ENCODE measurements around the gene ZFAND2B. TPM values are rescaled to one million over a fixed set of nuclear protein-coding genes. Genes with fewer than 3 reads are reported as not detected.

ZFAND2B gene
- total RNA-seq (38.7 and 58.1 TPM in 2 replicates), polyA plus RNA-seq (55.1 and 65.4 TPM in 2 replicates)

DNA sequence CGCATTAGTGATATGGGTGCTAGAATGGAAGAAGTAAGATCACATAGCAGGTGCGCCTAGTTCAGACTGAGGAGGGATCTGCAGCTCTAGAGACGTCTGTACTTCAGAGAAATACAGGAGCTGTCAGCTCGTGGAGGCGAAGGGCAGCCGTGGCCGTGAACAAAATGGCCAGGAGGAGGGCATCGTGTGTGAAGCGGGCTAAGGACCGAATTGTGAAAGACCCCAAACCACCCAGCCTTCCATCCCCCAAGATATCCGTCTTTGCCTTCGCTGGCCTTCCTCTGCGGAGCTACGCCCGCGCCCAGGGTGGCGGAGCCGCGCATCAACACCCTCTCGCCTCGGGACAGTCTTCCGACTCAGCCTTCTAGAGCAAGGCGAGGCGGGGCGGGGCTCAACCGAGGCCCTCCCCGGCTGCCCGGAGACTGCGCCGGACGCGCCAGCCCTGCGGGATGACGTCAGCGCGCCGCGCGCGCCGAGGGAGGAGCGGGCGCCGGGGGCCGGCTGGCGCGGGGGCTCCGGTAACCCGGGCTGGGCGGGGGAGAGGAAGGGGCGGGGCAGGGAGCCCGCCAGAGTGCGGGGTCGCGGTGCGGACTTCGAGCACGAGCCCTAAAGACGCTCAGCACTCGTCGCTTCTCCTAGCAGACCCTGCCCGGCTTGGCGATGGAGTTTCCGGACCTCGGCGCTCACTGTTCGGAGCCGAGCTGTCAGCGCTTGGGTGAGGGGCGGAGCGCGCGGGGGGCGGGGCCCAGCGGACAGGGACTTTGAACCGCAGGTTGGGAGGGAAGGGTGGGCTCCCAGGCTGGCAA, at the start of gene ZFAND2B:
Gene ZFAND2B (plus strand): TSS at position 455 of the 806 bp plus-strand sequence. CDS start 206 bp downstream, at position 661.
- H3K27ac ChIP-seq: peak within 1 kb of the TSS; percentile 98
- H3K9me3 ChIP-seq (ENCODE audit: low read depth): no peaks in the 10 kb centered on the region
- H3K4me3 ChIP-seq: peak within 1 kb of the TSS; percentile 69
- peaks cover 20% of the 10 kb centered on the region for H3K4me1 ChIP-seq (ENCODE audit: insufficient read depth)
- TF ChIP-seq, protein P1, sequence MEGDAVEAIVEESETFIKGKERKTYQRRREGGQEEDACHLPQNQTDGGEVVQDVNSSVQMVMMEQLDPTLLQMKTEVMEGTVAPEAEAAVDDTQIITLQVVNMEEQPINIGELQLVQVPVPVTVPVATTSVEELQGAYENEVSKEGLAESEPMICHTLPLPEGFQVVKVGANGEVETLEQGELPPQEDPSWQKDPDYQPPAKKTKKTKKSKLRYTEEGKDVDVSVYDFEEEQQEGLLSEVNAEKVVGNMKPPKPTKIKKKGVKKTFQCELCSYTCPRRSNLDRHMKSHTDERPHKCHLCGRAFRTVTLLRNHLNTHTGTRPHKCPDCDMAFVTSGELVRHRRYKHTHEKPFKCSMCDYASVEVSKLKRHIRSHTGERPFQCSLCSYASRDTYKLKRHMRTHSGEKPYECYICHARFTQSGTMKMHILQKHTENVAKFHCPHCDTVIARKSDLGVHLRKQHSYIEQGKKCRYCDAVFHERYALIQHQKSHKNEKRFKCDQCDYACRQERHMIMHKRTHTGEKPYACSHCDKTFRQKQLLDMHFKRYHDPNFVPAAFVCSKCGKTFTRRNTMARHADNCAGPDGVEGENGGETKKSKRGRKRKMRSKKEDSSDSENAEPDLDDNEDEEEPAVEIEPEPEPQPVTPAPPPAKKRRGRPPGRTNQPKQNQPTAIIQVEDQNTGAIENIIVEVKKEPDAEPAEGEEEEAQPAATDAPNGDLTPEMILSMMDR (IDR thresholded peaks at IDR 0.05; ENCODE audit: poor library complexity): peak; percentile 7
- no peak for TF ChIP-seq EZH2phosphoT487 (IDR thresholded peaks at IDR 0.05; ENCODE audit: low read depth, severe bottlenecking, unreplicated experiment)
- peak within 1 kb of the TSS; percentile 82 for H3K4me2 ChIP-seq
- no peaks in the 10 kb centered on the region for H3K9me2 ChIP-seq (replicated peaks; ENCODE audit: insufficient read depth)
- peaks cover 3% of the 10 kb centered on the region for H4K20me1 ChIP-seq (ENCODE audit: insufficient read depth, poor library complexity, severe bottlenecking)
- peak; percentile 99 for DNase-seq (ENCODE audit: low spot score)
- peak within 1 kb of the TSS; percentile 92 for H2AFZ ChIP-seq
- no peaks in the 10 kb centered on the region for H3K36me3 ChIP-seq (replicated peaks; ENCODE audit: insufficient read depth, low read depth)
- peaks cover 6% of the 10 kb centered on the region for H3K79me2 ChIP-seq
- no peaks in the 10 kb centered on the region for H3K27me3 ChIP-seq
- under 1% methylated on average over 39 of the region's 76 CpGs for WGBS (ENCODE audit: low lambda C conversion rate, missing lambda C conversion rate)

GRCh38 chr2:219157396-219157795, 49.2 kb upstream of the ZFAND2B start:
- TF ChIP-seq EZH2 (IDR thresholded peaks at IDR 0.05; ENCODE audit: borderline replicate concordance) (no peak), EZH2phosphoT487 (IDR thresholded peaks at IDR 0.05; ENCODE audit: low read depth, severe bottlenecking, unreplicated experiment) (no peak)
- TF ChIP-seq, protein P1 (IDR thresholded peaks at IDR 0.05; ENCODE audit: poor library complexity): no peak
- H3K36me3 ChIP-seq (replicated peaks; ENCODE audit: insufficient read depth, low read depth): no peaks in the 10 kb centered on the region
- H2AFZ ChIP-seq: no peak overlapping the region
- H3K27me3 ChIP-seq: no peaks in the 10 kb centered on the region
- no peaks in the 10 kb centered on the region for H4K20me1 ChIP-seq (ENCODE audit: insufficient read depth, poor library complexity, severe bottlenecking)
- peaks cover 10% of the 10 kb centered on the region for H3K79me2 ChIP-seq
- no peak for DNase-seq (ENCODE audit: low spot score)
- 81% methylated on average over 8 of the region's 8 CpGs for WGBS (ENCODE audit: low lambda C conversion rate, missing lambda C conversion rate)
- no peak overlapping the region for H3K27ac ChIP-seq
- no peaks in the 10 kb centered on the region for H3K9me3 ChIP-seq (ENCODE audit: low read depth)
- peaks cover 3% of the 10 kb centered on the region for H3K4me1 ChIP-seq (ENCODE audit: insufficient read depth)
- H3K9me2 ChIP-seq (replicated peaks; ENCODE audit: insufficient read depth): no peaks in the 10 kb centered on the region
- no peak overlapping the region for H3K4me2 ChIP-seq
- H3K4me3 ChIP-seq: no peak overlapping the region

DNA sequence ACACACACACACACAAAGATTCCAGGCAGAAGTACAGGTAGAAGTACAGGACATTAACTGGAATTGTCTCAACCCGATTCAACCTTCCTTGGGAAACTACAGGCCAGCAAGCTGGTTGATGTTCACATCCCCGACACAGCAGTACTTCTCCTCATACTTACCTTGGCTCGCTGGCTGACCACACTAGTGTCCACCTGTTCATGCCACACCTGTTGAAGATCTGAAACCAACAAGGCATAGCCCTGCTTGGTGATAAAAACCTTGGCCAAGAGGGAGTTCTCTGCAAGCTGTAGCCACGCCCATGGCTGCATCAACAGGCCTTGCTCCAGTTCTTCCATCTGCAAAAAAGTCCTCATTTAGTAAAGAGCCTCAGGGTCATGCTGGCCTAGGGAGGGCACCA, 48.6 kb upstream of the ZFAND2B start:
- Histone ChIP-seq H2AFZ (no peak overlapping the region), H3K4me3 (no peak overlapping the region), H3K9me2 (replicated peaks; ENCODE audit: insufficient read depth) (no peaks in the 10 kb centered on the region), H3K36me3 (replicated peaks; ENCODE audit: insufficient read depth, low read depth) (no peaks in the 10 kb centered on the region), H3K4me2 (no peak overlapping the region), H3K9me3 (ENCODE audit: low read depth) (no peaks in the 10 kb centered on the region), H3K4me1 (ENCODE audit: insufficient read depth) (peaks cover 3% of the 10 kb centered on the region), H3K79me2 (peaks cover 10% of the 10 kb centered on the region), H3K27me3 (no peaks in the 10 kb centered on the region), H3K27ac (no peak overlapping the region), H4K20me1 (ENCODE audit: insufficient read depth, poor library complexity, severe bottlenecking) (no peaks in the 10 kb centered on the region)
- TF ChIP-seq, protein P1 (IDR thresholded peaks at IDR 0.05; ENCODE audit: poor library complexity): no peak
- TF ChIP-seq EZH2phosphoT487 (IDR thresholded peaks at IDR 0.05; ENCODE audit: low read depth, severe bottlenecking, unreplicated experiment) (no peak), EZH2 (IDR thresholded peaks at IDR 0.05; ENCODE audit: borderline replicate concordance) (no peak)
- WGBS (ENCODE audit: low lambda C conversion rate, missing lambda C conversion rate): 97% methylated on average over 4 of the region's 4 CpGs
- DNase-seq (ENCODE audit: low spot score): no peak

Data from hepatocyte (in vitro differentiated cells).